MM.1S (cell line): ENCODE data around the gene DDI2.

Experiments
- DNase-seq: peaks from one replicate; pipeline ENCODE4 v3.0.0-alpha.2; 2015
- H2AFZ ChIP-seq: fragments of 300-600 bp; sonication (generic); 2 replicates; pipeline ENCODE4 v1.6.0; 2016; ENCODE audit warnings: antibody characterized with exemption, low read length
- H3F3A ChIP-seq: fragments of 300-600 bp; sonication (generic); 2 replicates; pipeline ENCODE4 v1.6.1; 2016; ENCODE audit warnings: mild to moderate bottlenecking, antibody characterized with exemption, low read length, moderate library complexity, mixed read lengths; ENCODE audit not compliant: insufficient read depth
- H3K27ac ChIP-seq: fragments of 300-600 bp; sonication (generic); 2 replicates; pipeline ENCODE4 v1.5.1; 2016; ENCODE audit warnings: mild to moderate bottlenecking, low read length
- H3K27me3 ChIP-seq: fragments of 300-600 bp; sonication (generic); replicated peaks from 2 replicates; pipeline ENCODE4 v1.6.0; 2016; ENCODE audit warnings: low read length; ENCODE audit not compliant: insufficient read depth
- H3K36me3 ChIP-seq: fragments of 300-600 bp; sonication (generic); replicated peaks from 2 replicates; pipeline ENCODE4 v1.6.1; 2016; ENCODE audit warnings: mild to moderate bottlenecking, low read length, mixed read lengths; ENCODE audit not compliant: insufficient read depth
- H3K4me1 ChIP-seq: fragments of 300-600 bp; sonication (generic); 2 replicates; pipeline ENCODE4 v1.6.1; 2016; ENCODE audit warnings: low read length, mixed read lengths
- H3K4me2 ChIP-seq: fragments of 300-600 bp; sonication (generic); 2 replicates; pipeline ENCODE4 v1.6.0; 2016; ENCODE audit warnings: low read depth, low read length
- H3K4me3 ChIP-seq: fragments of 300-600 bp; sonication (generic); 2 replicates; pipeline ENCODE4 v1.5.1; 2016; ENCODE audit warnings: low read length, mixed read lengths
- H3K79me2 ChIP-seq: fragments of 300-600 bp; sonication (generic); 2 replicates; pipeline ENCODE4 v1.6.1; 2016; ENCODE audit warnings: mixed run types, low read length, mixed read lengths
- H3K9ac ChIP-seq: fragments of 300-600 bp; sonication (generic); 2 replicates; pipeline ENCODE4 v1.6.1; 2016; ENCODE audit warnings: low read length, mixed read lengths
- H3K9me2 ChIP-seq: fragments of 300-600 bp; sonication (generic); replicated peaks from 2 replicates; pipeline ENCODE4 v1.6.1; 2016; ENCODE audit warnings: mild to moderate bottlenecking, low read length, mixed read lengths; ENCODE audit not compliant: insufficient read depth
- H3K9me3 ChIP-seq: fragments of 300-600 bp; sonication (generic); replicated peaks from 2 replicates; pipeline ENCODE4 v1.6.1; 2016; ENCODE audit warnings: mild to moderate bottlenecking, low read length, mixed read lengths; ENCODE audit not compliant: insufficient read depth
- H4K20me1 ChIP-seq: fragments of 300-600 bp; sonication (generic); 2 replicates; pipeline ENCODE4 v1.6.1; 2016; ENCODE audit warnings: mild to moderate bottlenecking, low read length, moderate library complexity, mixed read lengths; ENCODE audit not compliant: insufficient read depth
- CTCF ChIP-seq: fragments of 300-600 bp; sonication (generic); IDR thresholded peaks from 2 replicates; pipeline ENCODE4 v1.5.1; 2016; ENCODE audit warnings: antibody characterized with exemption, low read length, mixed read lengths
- EZH2 ChIP-seq: fragments of 300-600 bp; sonication (generic); optimal IDR thresholded peaks from 2 replicates; pipeline ENCODE3; 2017; ENCODE audit warnings: low read depth, mild to moderate bottlenecking, antibody characterized with exemption, low read length, mixed read lengths
- EZH2phosphoT487 ChIP-seq: fragments of 300-600 bp; sonication (generic); IDR thresholded peaks from 2 replicates; pipeline ENCODE4 v1.6.1; 2018; ENCODE audit warnings: antibody characterized with exemption, low read length

DDI2 gene

GRCh38 chr1:15626269-15626950 lies 9.2 kb downstream of the DDI2 start:
- Histone ChIP-seq H3K4me3 (no peak overlapping the region), H3K9ac (no peak overlapping the region), H2AFZ (no peak overlapping the region), H3K36me3 (peaks cover 7% of the 10 kb centered on the region; the same call in 1 of the 2 replicates), H4K20me1 (peaks cover 25% of the 10 kb centered on the region), H3K4me1 (peaks cover 14% of the 10 kb centered on the region), H3K27ac (no peak overlapping the region), H3F3A (no peaks in the 10 kb centered on the region), H3K27me3 (no peaks in the 10 kb centered on the region), H3K79me2 (peaks cover 95% of the 10 kb centered on the region), H3K9me3 (no peaks in the 10 kb centered on the region), H3K4me2 (no peak overlapping the region), H3K9me2 (no peaks in the 10 kb centered on the region)
- TF ChIP-seq EZH2phosphoT487 (no peak), EZH2 (no peak), CTCF (no peak)
- no peak for DNase-seq

DNA sequence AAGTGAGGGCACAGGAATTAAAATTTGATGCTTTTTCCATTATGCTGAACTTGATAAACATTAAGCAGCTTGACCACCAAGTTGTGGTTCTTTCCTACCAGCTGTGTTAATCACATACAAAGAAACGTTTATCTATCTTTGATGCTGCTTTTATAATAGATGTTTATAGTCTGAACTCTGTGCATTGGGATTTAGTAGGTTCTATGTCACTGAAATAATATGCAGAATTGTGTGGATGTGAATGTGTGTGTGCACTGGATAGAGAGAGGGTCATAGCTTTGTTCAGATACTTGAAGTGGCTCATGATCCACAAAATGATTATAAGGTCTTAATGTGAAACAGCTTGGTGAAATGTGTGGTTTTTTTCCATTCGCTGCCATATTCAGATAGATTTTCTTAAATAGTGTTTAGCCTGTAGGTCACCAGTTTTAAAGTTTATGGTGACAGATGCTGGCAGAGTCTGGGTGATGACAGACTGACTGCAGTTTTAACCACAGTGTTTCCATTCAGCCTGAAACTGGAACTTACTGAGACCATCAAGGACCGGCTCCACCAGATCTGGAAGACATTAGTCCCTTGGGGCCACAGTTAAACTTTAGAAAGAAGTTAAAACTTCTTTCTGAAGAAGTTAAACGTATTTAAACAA lies 10.2 kb downstream of the DDI2 start:
- Histone ChIP-seq H2AFZ (no peak overlapping the region), H3K9ac (no peak overlapping the region), H3K4me1 (peaks cover 16% of the 10 kb centered on the region), H3K27me3 (no peaks in the 10 kb centered on the region), H3K27ac (peak overlapping the region; percentile 23; the same call in 1 of the 2 replicates), H3F3A (no peaks in the 10 kb centered on the region), H3K4me3 (no peak overlapping the region), H3K36me3 (peaks cover 7% of the 10 kb centered on the region; the same call in 1 of the 2 replicates), H3K79me2 (peaks cover 88% of the 10 kb centered on the region), H3K9me3 (no peaks in the 10 kb centered on the region), H3K9me2 (no peaks in the 10 kb centered on the region), H3K4me2 (no peak overlapping the region), H4K20me1 (peaks cover 22% of the 10 kb centered on the region)
- TF ChIP-seq CTCF (no peak), EZH2phosphoT487 (no peak), EZH2 (no peak)
- peak; percentile 34 for DNase-seq

GRCh38 chr1:15628003-15628402 lies 10.7 kb downstream of the DDI2 start:
- peaks cover 4% of the 10 kb centered on the region; the same call in 1 of the 2 replicates for H3K36me3 ChIP-seq

More at GRCh38 chr1:15628003-15628402, 10.7 kb downstream of the DDI2 start:
- Histone ChIP-seq H3K9ac (no peak overlapping the region), H3K9me2 (no peaks in the 10 kb centered on the region), H3K27me3 (no peaks in the 10 kb centered on the region), H3F3A (no peaks in the 10 kb centered on the region), H3K9me3 (no peaks in the 10 kb centered on the region), H2AFZ (no peak overlapping the region), H3K4me2 (no peak overlapping the region), H3K4me1 (peaks cover 18% of the 10 kb centered on the region), H3K27ac (peak overlapping the region; percentile 23; the same call in 1 of the 2 replicates), H3K79me2 (peaks cover 83% of the 10 kb centered on the region), H3K4me3 (no peak overlapping the region), H4K20me1 (peaks cover 17% of the 10 kb centered on the region)
- DNase-seq, result no peak
- no peak for TF ChIP-seq CTCF
- no peak for TF ChIP-seq EZH2
- TF ChIP-seq EZH2phosphoT487, result no peak
